IMR-90 (cell line): ENCODE measurements around the gene DYNC2LI1. TPM values are rescaled to one million over a fixed set of nuclear protein-coding genes. Genes with fewer than 3 reads are reported as not detected.

Experiments
- ATAC-seq: fragments of 200-7000 bp; cut with Tn5 transposase; 2 replicates; pipeline ENCODE4 v1.9.1; 2020; ENCODE audit warnings: low read depth, mild to moderate bottlenecking, moderate library complexity
- BruUV-seq: library from RNA; stranded (reverse); fragments of 400-500 nt; replicated peaks from 2 replicates; lab custom pipeline; 2021; lab: Mats Ljungman, UMichigan
- CTCF ChIA-PET: fragments of 300-600 bp; formaldehyde crosslinking; extraction: SDS; loops from one replicate; lab custom pipeline; 2021; ENCODE audit warnings: antibody characterized with exemption; lab: Yijun Ruan, JAX
- POLR2A ChIA-PET: fragments of 300-600 bp; sonication (Branson Sonifier 250); formaldehyde crosslinking; loops from one replicate; lab custom pipeline; 2022; ENCODE audit warnings: antibody characterized with exemption; ENCODE audit not compliant: unreplicated experiment; lab: Charles Lee
- DNase-seq: peaks from one replicate; pipeline ENCODE4 v3.0.0; 2013
- H2AFZ ChIP-seq: replicated peaks from 2 replicates; pipeline ENCODE3; 2013; ENCODE audit warnings: low read length, mild to moderate bottlenecking; ENCODE audit not compliant: poor library complexity
- H2AK5ac ChIP-seq: 2 replicates; pipeline ENCODE4 v1.6.1; 2013; ENCODE audit warnings: low read depth, low read length, inconsistent platforms
- H2AK9ac ChIP-seq: replicated peaks from 2 replicates; pipeline ENCODE3; 2013; ENCODE audit warnings: mild to moderate bottlenecking, low read depth, low read length, moderate library complexity; ENCODE audit not compliant: poor library complexity
- H2BK120ac ChIP-seq: 2 replicates; pipeline ENCODE4 v1.6.1; 2013; ENCODE audit warnings: low read depth, low read length, inconsistent platforms
- H2BK15ac ChIP-seq: 3 replicates; pipeline ENCODE4 v1.6.1; 2013; ENCODE audit warnings: low read depth, low read length, inconsistent platforms
- H2BK20ac ChIP-seq: 2 replicates; pipeline ENCODE4 v1.6.1; 2013; ENCODE audit warnings: low read depth, mild to moderate bottlenecking, inconsistent platforms, low read length, moderate library complexity
- H2BK5ac ChIP-seq: 2 replicates; pipeline ENCODE4 v1.6.1; 2013; ENCODE audit warnings: mild to moderate bottlenecking, low read depth, low read length, inconsistent platforms; ENCODE audit not compliant: poor library complexity, severe bottlenecking
- H3K14ac ChIP-seq: replicated peaks from 2 replicates; pipeline ENCODE4 v1.6.1; 2013; ENCODE audit warnings: low read depth, low read length, inconsistent platforms
- H3K18ac ChIP-seq: 2 replicates; pipeline ENCODE4 v1.6.1; 2013; ENCODE audit warnings: low read depth, low read length, control low read depth
- H3K23ac ChIP-seq: 2 replicates; pipeline ENCODE4 v1.6.1; 2013; ENCODE audit warnings: low read depth, low read length, inconsistent platforms
- H3K27ac ChIP-seq: 2 replicates; pipeline ENCODE4 v1.5.1; 2013; ENCODE audit warnings: mild to moderate bottlenecking, control low read depth, low read length; ENCODE audit not compliant: insufficient read depth
- H3K27me3 ChIP-seq: 2 replicates; pipeline ENCODE4 v1.6.1; 2013; ENCODE audit warnings: low read length; ENCODE audit not compliant: control insufficient read depth, insufficient read depth
- H3K36me3 ChIP-seq: 2 replicates; pipeline ENCODE4 v1.6.1; 2013; ENCODE audit warnings: low read length, mixed read lengths; ENCODE audit not compliant: control insufficient read depth, insufficient read depth
- H3K4ac ChIP-seq: 2 replicates; pipeline ENCODE4 v1.6.1; 2013; ENCODE audit warnings: low read depth, low read length, inconsistent platforms
- H3K4me1 ChIP-seq: 2 replicates; pipeline ENCODE4 v1.6.1; 2013; ENCODE audit warnings: low read length, mixed read lengths; ENCODE audit not compliant: control insufficient read depth, insufficient read depth
- H3K4me2 ChIP-seq: 2 replicates; pipeline ENCODE4 v1.6.1; 2013; ENCODE audit warnings: low read depth, mild to moderate bottlenecking, control low read depth, low read length, moderate library complexity
- H3K4me3 ChIP-seq: 2 replicates; pipeline ENCODE4 v1.5.1; 2013; ENCODE audit warnings: low read depth, mild to moderate bottlenecking, control low read depth, low read length, moderate library complexity; ENCODE audit not compliant: insufficient read depth
- H3K56ac ChIP-seq: 2 replicates; pipeline ENCODE4 v1.6.1; 2013; ENCODE audit warnings: low read length, inconsistent platforms; ENCODE audit not compliant: insufficient read depth; ENCODE audit errors: extremely low read depth
- H3K79me1 ChIP-seq, 2 experiments: 2 replicates each; pipeline ENCODE4 v1.6.1; 2013; ENCODE audit warnings: low read length in 2 of 2, inconsistent platforms in 1 of 2, low read depth in 1 of 2
- H3K9ac ChIP-seq: 2 replicates; pipeline ENCODE4 v1.6.1; 2013; ENCODE audit warnings: low read depth, low read length, control low read depth
- H3K9me1 ChIP-seq: 2 replicates; pipeline ENCODE4 v1.6.1; 2013; ENCODE audit warnings: low read length, inconsistent platforms; ENCODE audit not compliant: insufficient read depth
- H3K9me3 ChIP-seq: 2 replicates; pipeline ENCODE4 v1.6.1; 2013; ENCODE audit warnings: low read length; ENCODE audit not compliant: control insufficient read depth, insufficient read depth
- H4K20me1 ChIP-seq: 2 replicates; pipeline ENCODE4 v1.6.1; 2013; ENCODE audit warnings: low read length, inconsistent platforms; ENCODE audit not compliant: insufficient read depth
- H4K5ac ChIP-seq: 2 replicates; pipeline ENCODE4 v1.6.1; 2013; ENCODE audit warnings: mild to moderate bottlenecking, low read depth, low read length, control low read depth
- H4K8ac ChIP-seq, 2 experiments: 2 replicates each; pipeline ENCODE4 v1.6.1; 2013; ENCODE audit warnings: low read depth in 2 of 2, low read length in 2 of 2, control low read depth in 1 of 2, inconsistent platforms in 1 of 2
- H4K91ac ChIP-seq: 2 replicates; pipeline ENCODE4 v1.6.1; 2013; ENCODE audit warnings: low read depth, low read length, inconsistent platforms; ENCODE audit not compliant: insufficient read depth
- BHLHE40 ChIP-seq: fragments of 150-350 bp; IDR thresholded peaks from 2 replicates; pipeline ENCODE4 v1.6.1; 2016; ENCODE audit warnings: mild to moderate bottlenecking, low read depth, low read length
- CEBPB ChIP-seq: IDR thresholded peaks from 2 replicates; pipeline ENCODE4 v1.6.1; 2012; ENCODE audit warnings: low read depth, low read length, improper control_type of control experiment
- CHD1 ChIP-seq: IDR thresholded peaks from 2 replicates; pipeline ENCODE4 v1.6.1; 2012; ENCODE audit warnings: low read depth, low read length, improper control_type of control experiment
- MAFK ChIP-seq: IDR thresholded peaks from 2 replicates; pipeline ENCODE4 v1.6.1; 2012; ENCODE audit warnings: low read depth, low read length, improper control_type of control experiment
- MXI1 ChIP-seq: IDR thresholded peaks from 2 replicates; pipeline ENCODE4 v1.6.1; 2012; ENCODE audit warnings: low read depth, mild to moderate bottlenecking, low read length, moderate library complexity, borderline replicate concordance
- NFE2L2 ChIP-seq: fragments of 150-350 bp; IDR thresholded peaks from 2 replicates; pipeline ENCODE4 v1.6.1; 2016; ENCODE audit warnings: low read depth, mild to moderate bottlenecking, low read length
- RAD21 ChIP-seq: IDR thresholded peaks from 2 replicates; pipeline ENCODE4 v1.6.1; 2012; ENCODE audit warnings: low read length, improper control_type of control experiment
- RCOR1 ChIP-seq: IDR thresholded peaks from 2 replicates; pipeline ENCODE4 v1.6.1; 2012; ENCODE audit warnings: mild to moderate bottlenecking, low read length, improper control_type of control experiment; ENCODE audit not compliant: insufficient replicate concordance
- RFX5 ChIP-seq: IDR thresholded peaks from 2 replicates; pipeline ENCODE4 v1.8.0; 2012; ENCODE audit warnings: low read depth, mild to moderate bottlenecking, low read length, moderate library complexity
- SMC3 ChIP-seq: fragments of 150-350 bp; IDR thresholded peaks from 2 replicates; pipeline ENCODE4 v1.6.1; 2016; ENCODE audit warnings: low read depth, mild to moderate bottlenecking, antibody characterized with exemption, low read length, moderate library complexity
- WGBS, 2 experiments: methylation state at CpG; one replicate each; pipeline versions ENCODE4 v1.1.5 to v1.1.7; 2013; ENCODE audit warnings: missing lambda C conversion rate in 2 of 2; ENCODE audit not compliant: insufficient read length in 1 of 2; ENCODE audit errors: extremely low coverage in 2 of 2; 5-methylcytosine and 5-hydroxymethylcytosine counted together
- dilution Hi-C: fragments of 300-500 bp; cut with HindIII; formaldehyde crosslinking; loops from one replicate; pipeline ENCODE4 v1.14.3; 2018; ENCODE audit warnings: low sequenced_read_pairs; ENCODE audit not compliant: unreplicated experiment
- in situ Hi-C: fragments of 300-500 bp; cut with MboI; formaldehyde crosslinking; loops from 3 replicates; pipeline ENCODE4 v1.14.3; 2019; ENCODE audit warnings: low sequenced_read_pairs, inconsistent platforms, mixed read lengths
- intact Hi-C: fragments of 100-400 bp; cut with micrococcal nuclease; formaldehyde crosslinking; loops from 2 replicates; pipeline ENCODE4 v1.10.0; 2022
- polyA plus RNA-seq, 3 experiments: library from polyadenylated mRNA; depleted of rRNA; stranded (reverse); fragments of >200 nt; gene quantifications; 2 replicates each; pipeline ENCODE4 v1.2.3, GENCODE V29; 2012; ENCODE audit warnings: low replicate concordance in 1 of 3
- total RNA-seq: library from RNA; depleted of rRNA; stranded (reverse); fragments of >200 nt; gene quantifications from 2 replicates; pipeline ENCODE4 v1.2.3, GENCODE V29; 2012
- TF ChIP-seq, protein P1 (sequence below): fragments of 150-350 bp; IDR thresholded peaks from 2 replicates; pipeline ENCODE4 v1.6.1; 2017; ENCODE audit warnings: mild to moderate bottlenecking, antibody characterized with exemption, low read length, low read depth
- TF ChIP-seq, protein P2 (sequence below): fragments of 150-350 bp; IDR thresholded peaks from 2 replicates; pipeline ENCODE4 v1.6.1; 2016; ENCODE audit warnings: low read depth, mild to moderate bottlenecking, low read length, moderate library complexity, borderline replicate concordance
- TF ChIP-seq, protein P3 (sequence below): conservative IDR thresholded peaks from 2 replicates; pipeline ENCODE4 v1.5.1; 2012; ENCODE audit warnings: mild to moderate bottlenecking, low read depth, low read length, improper control_type of control experiment

DYNC2LI1 gene
- total and polyA plus RNA-seq, 2 of the 4 experiments (the other 2 are of a cell fraction): 5.2 to 10.4 TPM

DNA sequence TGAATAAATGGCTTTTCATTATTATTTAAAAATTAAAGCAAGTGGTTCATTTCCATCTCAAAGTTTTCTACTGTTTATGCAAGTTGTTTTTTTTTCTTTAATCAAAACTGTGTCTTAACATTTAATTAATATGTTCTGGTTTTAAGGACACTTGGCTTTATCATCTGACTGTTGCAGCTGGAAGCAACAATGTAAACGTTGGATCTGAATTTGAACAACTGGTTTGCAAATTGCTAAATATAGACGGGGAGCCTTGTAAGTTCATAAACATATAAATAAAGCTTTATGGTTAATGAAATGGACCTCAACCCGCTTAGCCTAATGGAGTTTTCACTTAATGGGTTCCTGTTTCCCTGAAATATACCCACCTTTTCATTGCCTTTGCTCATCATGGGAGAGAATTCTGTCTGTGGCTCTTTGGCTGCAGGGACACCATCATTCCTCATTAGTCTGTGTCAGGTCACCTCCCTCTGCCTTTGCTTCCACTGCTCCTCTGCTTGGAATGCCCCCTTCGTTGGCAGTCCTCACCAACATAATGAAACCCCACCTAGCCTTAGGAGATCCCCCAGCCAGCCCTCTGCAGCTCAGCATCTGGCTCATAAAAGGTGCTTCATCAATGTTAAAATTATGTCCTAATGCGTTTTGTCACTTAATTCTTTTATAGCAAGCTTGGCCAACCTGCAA lies 44.2 kb upstream of the DYNC2LI1 start:
- H3K18ac ChIP-seq: no peak overlapping the region; the same call in 1 of the 2 replicates
- no peak overlapping the region for H4K91ac ChIP-seq
- no peaks in the 10 kb centered on the region for H3K27me3 ChIP-seq
- no peak overlapping the region; a peak in 1 of 4 replicates for H4K8ac ChIP-seq
- in situ Hi-C loops (no loop called here), dilution Hi-C loops (no loop called here), intact Hi-C loops (no loop called here)
- no TSS peak for BruUV-seq
- peaks cover 3% of the 10 kb centered on the region; the same call in 1 of the 2 replicates for H3K4me1 ChIP-seq
- ATAC-seq: no peak
- peaks cover 2% of the 10 kb centered on the region; the same call in 1 of the 2 replicates for H3K36me3 ChIP-seq
- no peaks in the 10 kb centered on the region; the same call in 1 of the 2 replicates for H3K9me1 ChIP-seq
- H3K9me3 ChIP-seq: no peaks in the 10 kb centered on the region
- no peak overlapping the region for H3K4me3 ChIP-seq
- H3K4ac ChIP-seq: no peak overlapping the region
- no peak overlapping the region for H2AFZ ChIP-seq
- no peak for DNase-seq
- no peak overlapping the region for H2BK120ac ChIP-seq
- 0% methylated on average over 1 of the region's 5 CpGs; no CpG with 5 or more reads in 1 of the 2 experiments for WGBS, 2 experiments
- peak overlapping the region; percentile 33; the same call in 1 of the 2 replicates for H3K4me2 ChIP-seq
- no peak overlapping the region for H2AK5ac ChIP-seq
- no peak overlapping the region; the same call in 1 of the 2 replicates for H3K14ac ChIP-seq
- H2BK15ac ChIP-seq: no peak overlapping the region
- H2BK5ac ChIP-seq: no peak overlapping the region
- H3K27ac ChIP-seq: no peak overlapping the region
- H3K79me1 ChIP-seq: no peaks in the 10 kb centered on the region
- H4K5ac ChIP-seq: no peak overlapping the region
- no peaks in the 10 kb centered on the region for H4K20me1 ChIP-seq
- no peak overlapping the region for H2BK20ac ChIP-seq
- ChIA-PET CTCF (no interaction called here), POLR2A (no interaction called here)
- H3K56ac ChIP-seq: no peak overlapping the region
- H2AK9ac ChIP-seq: no peak overlapping the region
- no peak for TF ChIP-seq NFE2L2
- TF ChIP-seq RAD21: no peak
- TF ChIP-seq CEBPB: no peak
- no peak for TF ChIP-seq SMC3
- TF ChIP-seq CHD1: no peak
- TF ChIP-seq BHLHE40: no peak
- no peak for TF ChIP-seq RFX5
- TF ChIP-seq RCOR1: no peak
- TF ChIP-seq, protein P1, sequence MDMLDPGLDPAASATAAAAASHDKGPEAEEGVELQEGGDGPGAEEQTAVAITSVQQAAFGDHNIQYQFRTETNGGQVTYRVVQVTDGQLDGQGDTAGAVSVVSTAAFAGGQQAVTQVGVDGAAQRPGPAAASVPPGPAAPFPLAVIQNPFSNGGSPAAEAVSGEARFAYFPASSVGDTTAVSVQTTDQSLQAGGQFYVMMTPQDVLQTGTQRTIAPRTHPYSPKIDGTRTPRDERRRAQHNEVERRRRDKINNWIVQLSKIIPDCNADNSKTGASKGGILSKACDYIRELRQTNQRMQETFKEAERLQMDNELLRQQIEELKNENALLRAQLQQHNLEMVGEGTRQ: no peak
- TF ChIP-seq, protein P2, sequence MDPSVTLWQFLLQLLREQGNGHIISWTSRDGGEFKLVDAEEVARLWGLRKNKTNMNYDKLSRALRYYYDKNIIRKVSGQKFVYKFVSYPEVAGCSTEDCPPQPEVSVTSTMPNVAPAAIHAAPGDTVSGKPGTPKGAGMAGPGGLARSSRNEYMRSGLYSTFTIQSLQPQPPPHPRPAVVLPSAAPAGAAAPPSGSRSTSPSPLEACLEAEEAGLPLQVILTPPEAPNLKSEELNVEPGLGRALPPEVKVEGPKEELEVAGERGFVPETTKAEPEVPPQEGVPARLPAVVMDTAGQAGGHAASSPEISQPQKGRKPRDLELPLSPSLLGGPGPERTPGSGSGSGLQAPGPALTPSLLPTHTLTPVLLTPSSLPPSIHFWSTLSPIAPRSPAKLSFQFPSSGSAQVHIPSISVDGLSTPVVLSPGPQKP: no peak
- TF ChIP-seq, protein P3, sequence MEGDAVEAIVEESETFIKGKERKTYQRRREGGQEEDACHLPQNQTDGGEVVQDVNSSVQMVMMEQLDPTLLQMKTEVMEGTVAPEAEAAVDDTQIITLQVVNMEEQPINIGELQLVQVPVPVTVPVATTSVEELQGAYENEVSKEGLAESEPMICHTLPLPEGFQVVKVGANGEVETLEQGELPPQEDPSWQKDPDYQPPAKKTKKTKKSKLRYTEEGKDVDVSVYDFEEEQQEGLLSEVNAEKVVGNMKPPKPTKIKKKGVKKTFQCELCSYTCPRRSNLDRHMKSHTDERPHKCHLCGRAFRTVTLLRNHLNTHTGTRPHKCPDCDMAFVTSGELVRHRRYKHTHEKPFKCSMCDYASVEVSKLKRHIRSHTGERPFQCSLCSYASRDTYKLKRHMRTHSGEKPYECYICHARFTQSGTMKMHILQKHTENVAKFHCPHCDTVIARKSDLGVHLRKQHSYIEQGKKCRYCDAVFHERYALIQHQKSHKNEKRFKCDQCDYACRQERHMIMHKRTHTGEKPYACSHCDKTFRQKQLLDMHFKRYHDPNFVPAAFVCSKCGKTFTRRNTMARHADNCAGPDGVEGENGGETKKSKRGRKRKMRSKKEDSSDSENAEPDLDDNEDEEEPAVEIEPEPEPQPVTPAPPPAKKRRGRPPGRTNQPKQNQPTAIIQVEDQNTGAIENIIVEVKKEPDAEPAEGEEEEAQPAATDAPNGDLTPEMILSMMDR: no peak
- TF ChIP-seq MAFK: no peak
- TF ChIP-seq MXI1: no peak
- no peak overlapping the region for H3K9ac ChIP-seq
- H3K23ac ChIP-seq: no peak overlapping the region; the same call in 1 of the 2 replicates
